ENCODE measurements around the gene ZEB1.
"Not testable (repeated sequence)": the region's sequence is repeated elsewhere in the genome, so short reads cannot be mapped to it uniquely, and the experiment has no call there.

Gene ZEB1

GRCh38 chr10:31362023-31362641 is 43.1 kb downstream of the ZEB1 start:
- DNase-seq (ENCODE audit: extremely low spot score): no peak
- TF ChIP-seq SUZ12 (IDR thresholded peaks at IDR 0.05): no peak
- no peak for TF ChIP-seq HDGF (IDR thresholded peaks at IDR 0.05; ENCODE audit: borderline replicate concordance)
- no peak for TF ChIP-seq CTBP1 (IDR thresholded peaks at IDR 0.05; ENCODE audit: borderline replicate concordance)
- no peak for TF ChIP-seq ZNF384 (IDR thresholded peaks at IDR 0.05)
- TF ChIP-seq TARDBP (IDR thresholded peaks at IDR 0.05): no peak
- no peak for TF ChIP-seq FOXM1 (IDR thresholded peaks at IDR 0.05; ENCODE audit: borderline replicate concordance)
- ChIA-PET POLR2A (no interaction called here), CTCF (no interaction called here)

GRCh38 chr10:31363696-31364095 is 44.7 kb downstream of the ZEB1 start:
- DNase-seq (ENCODE audit: extremely low spot score); CTCF ChIA-PET; POLR2A ChIA-PET: not testable (repeated sequence)

DNA sequence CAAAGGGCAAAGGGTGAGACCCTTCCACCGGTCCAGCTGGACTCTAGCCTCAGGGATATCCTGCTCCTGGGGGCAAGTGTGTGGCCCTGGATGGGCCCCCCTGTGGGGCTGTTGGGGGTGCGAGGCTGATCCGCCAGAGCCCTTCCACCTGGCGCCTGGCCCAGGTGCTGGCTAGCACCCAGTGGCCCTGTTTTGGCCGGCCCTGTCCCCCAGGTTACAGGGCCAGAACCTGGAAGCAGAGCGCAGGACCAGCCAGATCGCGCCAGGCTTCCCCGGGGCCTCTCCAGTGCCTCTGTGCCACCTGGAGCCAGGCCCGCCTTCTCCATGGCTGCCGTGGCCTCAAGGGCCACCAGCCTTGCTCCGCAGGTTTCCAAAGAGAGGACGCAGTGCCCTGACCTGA is 45.2 kb downstream of the ZEB1 start:
- POLR2A ChIA-PET; CTCF ChIA-PET; DNase-seq (ENCODE audit: extremely low spot score): not testable (repeated sequence)

DNA sequence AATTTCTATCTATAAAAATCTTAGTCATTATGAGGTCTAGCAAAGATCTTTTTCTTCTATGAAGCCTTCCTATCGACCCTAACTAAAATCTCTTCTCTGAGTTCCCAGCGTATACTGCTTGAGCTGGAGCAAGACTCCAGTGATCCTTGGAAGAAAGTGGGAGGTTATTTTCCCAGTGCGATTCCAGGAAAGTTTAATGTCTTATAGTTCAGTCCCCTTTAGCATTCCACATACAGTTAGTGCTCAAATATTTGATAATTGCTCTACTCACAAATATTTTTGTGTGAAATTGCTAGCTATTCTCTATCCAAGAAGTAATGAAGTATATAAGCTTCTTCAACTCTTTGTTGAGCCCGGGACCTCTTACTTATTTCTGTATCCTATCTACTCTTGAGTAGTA is 47.7 kb downstream of the ZEB1 start:
- DNase-seq (ENCODE audit: extremely low spot score): no peak
- POLR2A ChIA-PET: no interaction called here
- CTCF ChIA-PET: no interaction called here
- TF ChIP-seq ELF4 (IDR thresholded peaks at IDR 0.05): no peak
- no peak for TF ChIP-seq FOXM1 (IDR thresholded peaks at IDR 0.05; ENCODE audit: borderline replicate concordance)
- no peak for TF ChIP-seq BHLHE40 (IDR thresholded peaks at IDR 0.05; ENCODE audit: borderline replicate concordance)
- TF ChIP-seq SP1 (IDR thresholded peaks at IDR 0.05): no peak
- TF ChIP-seq CTBP1 (IDR thresholded peaks at IDR 0.05; ENCODE audit: borderline replicate concordance): no peak
- TF ChIP-seq ZNF384 (IDR thresholded peaks at IDR 0.05): no peak
- TF ChIP-seq FOXA1 (IDR thresholded peaks at IDR 0.05): no peak
- TF ChIP-seq NFRKB (IDR thresholded peaks at IDR 0.05): no peak

- TF ChIP-seq SP1 (IDR thresholded peaks at IDR 0.05) (no peak), FOXM1 (IDR thresholded peaks at IDR 0.05; ENCODE audit: borderline replicate concordance) (no peak), FOXK2 (IDR thresholded peaks at IDR 0.05) (no peak), TARDBP (IDR thresholded peaks at IDR 0.05) (no peak), SUZ12 (IDR thresholded peaks at IDR 0.05) (no peak), FOXA1 (IDR thresholded peaks at IDR 0.05) (no peak), LEF1 (IDR thresholded peaks at IDR 0.05; ENCODE audit: borderline replicate concordance) (no peak), NFRKB (IDR thresholded peaks at IDR 0.05) (no peak), ZNF384 (IDR thresholded peaks at IDR 0.05) (no peak)
- TF ChIP-seq, protein P1, sequence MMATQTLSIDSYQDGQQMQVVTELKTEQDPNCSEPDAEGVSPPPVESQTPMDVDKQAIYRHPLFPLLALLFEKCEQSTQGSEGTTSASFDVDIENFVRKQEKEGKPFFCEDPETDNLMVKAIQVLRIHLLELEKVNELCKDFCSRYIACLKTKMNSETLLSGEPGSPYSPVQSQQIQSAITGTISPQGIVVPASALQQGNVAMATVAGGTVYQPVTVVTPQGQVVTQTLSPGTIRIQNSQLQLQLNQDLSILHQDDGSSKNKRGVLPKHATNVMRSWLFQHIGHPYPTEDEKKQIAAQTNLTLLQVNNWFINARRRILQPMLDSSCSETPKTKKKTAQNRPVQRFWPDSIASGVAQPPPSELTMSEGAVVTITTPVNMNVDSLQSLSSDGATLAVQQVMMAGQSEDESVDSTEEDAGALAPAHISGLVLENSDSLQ (IDR thresholded peaks at IDR 0.05): no peak
- CTCF ChIA-PET: no interaction called here
- DNase-seq (ENCODE audit: extremely low spot score): no peak
- POLR2A ChIA-PET: no interaction called here
These were observed 49.7 kb downstream of the ZEB1 start for GRCh38 chr10:31368724-31369123.

- ChIA-PET CTCF (interaction anchor here (0.6 kb wide), 1 partner anchor 443 kb away, joined by 3 read pairs; no protein-coding TSS in a partner anchor), POLR2A (no interaction called here)
- TF ChIP-seq ZNF384 (IDR thresholded peaks at IDR 0.05) (no peak), TARDBP (IDR thresholded peaks at IDR 0.05) (no peak), SP1 (IDR thresholded peaks at IDR 0.05) (no peak), NFRKB (IDR thresholded peaks at IDR 0.05) (no peak), SUZ12 (IDR thresholded peaks at IDR 0.05) (no peak), CTBP1 (IDR thresholded peaks at IDR 0.05; ENCODE audit: borderline replicate concordance) (no peak), BHLHE40 (IDR thresholded peaks at IDR 0.05; ENCODE audit: borderline replicate concordance) (no peak), FOXK2 (IDR thresholded peaks at IDR 0.05) (no peak), L3MBTL2 (conservative IDR thresholded peaks at IDR 0.05) (no peak)
- TF ChIP-seq, protein P1 (IDR thresholded peaks at IDR 0.05): no peak
- no peak for DNase-seq (ENCODE audit: extremely low spot score)
These were observed 53.4 kb downstream of the ZEB1 start for GRCh38 chr10:31372439-31372838.

DNA sequence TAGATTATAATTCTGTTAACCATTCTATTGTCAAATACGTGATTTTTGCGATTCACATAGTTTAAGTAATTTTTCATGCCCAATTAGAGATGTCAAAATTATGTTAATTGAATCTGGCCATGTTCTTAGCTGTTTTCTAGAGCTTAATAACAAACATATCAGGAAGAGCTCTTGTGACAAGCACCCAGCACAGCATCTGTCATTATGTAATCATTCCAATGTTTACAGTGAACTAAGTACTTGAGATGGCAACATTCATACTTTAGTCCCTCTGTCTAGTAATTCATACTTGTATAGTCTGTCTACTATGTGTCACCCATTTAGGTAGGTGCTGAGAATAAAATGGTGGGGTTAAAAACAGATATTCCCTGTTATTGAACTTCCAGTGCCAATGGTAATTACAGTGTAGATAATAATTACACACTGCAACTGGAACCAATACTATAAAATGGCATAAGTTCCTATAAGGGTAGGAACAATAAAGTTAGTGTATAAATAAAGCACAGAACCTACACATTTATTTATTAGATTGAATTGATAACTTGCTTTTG is 55.2 kb downstream of the ZEB1 start:
- POLR2A ChIA-PET: no interaction called here
- TF ChIP-seq TARDBP (IDR thresholded peaks at IDR 0.05) (no peak), L3MBTL2 (conservative IDR thresholded peaks at IDR 0.05) (no peak), LEF1 (IDR thresholded peaks at IDR 0.05; ENCODE audit: borderline replicate concordance) (no peak), FOXM1 (IDR thresholded peaks at IDR 0.05; ENCODE audit: borderline replicate concordance) (no peak), NFRKB (IDR thresholded peaks at IDR 0.05) (no peak), HDGF (IDR thresholded peaks at IDR 0.05; ENCODE audit: borderline replicate concordance) (no peak), SP1 (IDR thresholded peaks at IDR 0.05) (no peak), SUZ12 (IDR thresholded peaks at IDR 0.05) (no peak), FOXK2 (IDR thresholded peaks at IDR 0.05) (no peak), CTBP1 (IDR thresholded peaks at IDR 0.05; ENCODE audit: borderline replicate concordance) (no peak), ELF4 (IDR thresholded peaks at IDR 0.05) (no peak)
- TF ChIP-seq, protein P1 (IDR thresholded peaks at IDR 0.05): no peak
- DNase-seq (ENCODE audit: extremely low spot score): no peak
- CTCF ChIA-PET: no interaction called here

Measured in HEK293T (cell line).